NCI-H510A (cell line): Measurements from ENCODE around the gene SRSF11.
"Not testable (repeated sequence)": the region's sequence is repeated elsewhere in the genome, so short reads cannot be mapped to it uniquely, and the experiment has no call there.

ENCODE experiments used
- DNase-seq: peaks from one replicate; lab custom pipeline; 2025; lab: John Stamatoyannopoulos, UW

Gene SRSF11, protein sequence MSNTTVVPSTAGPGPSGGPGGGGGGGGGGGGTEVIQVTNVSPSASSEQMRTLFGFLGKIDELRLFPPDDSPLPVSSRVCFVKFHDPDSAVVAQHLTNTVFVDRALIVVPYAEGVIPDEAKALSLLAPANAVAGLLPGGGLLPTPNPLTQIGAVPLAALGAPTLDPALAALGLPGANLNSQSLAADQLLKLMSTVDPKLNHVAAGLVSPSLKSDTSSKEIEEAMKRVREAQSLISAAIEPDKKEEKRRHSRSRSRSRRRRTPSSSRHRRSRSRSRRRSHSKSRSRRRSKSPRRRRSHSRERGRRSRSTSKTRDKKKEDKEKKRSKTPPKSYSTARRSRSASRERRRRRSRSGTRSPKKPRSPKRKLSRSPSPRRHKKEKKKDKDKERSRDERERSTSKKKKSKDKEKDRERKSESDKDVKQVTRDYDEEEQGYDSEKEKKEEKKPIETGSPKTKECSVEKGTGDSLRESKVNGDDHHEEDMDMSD

DNA sequence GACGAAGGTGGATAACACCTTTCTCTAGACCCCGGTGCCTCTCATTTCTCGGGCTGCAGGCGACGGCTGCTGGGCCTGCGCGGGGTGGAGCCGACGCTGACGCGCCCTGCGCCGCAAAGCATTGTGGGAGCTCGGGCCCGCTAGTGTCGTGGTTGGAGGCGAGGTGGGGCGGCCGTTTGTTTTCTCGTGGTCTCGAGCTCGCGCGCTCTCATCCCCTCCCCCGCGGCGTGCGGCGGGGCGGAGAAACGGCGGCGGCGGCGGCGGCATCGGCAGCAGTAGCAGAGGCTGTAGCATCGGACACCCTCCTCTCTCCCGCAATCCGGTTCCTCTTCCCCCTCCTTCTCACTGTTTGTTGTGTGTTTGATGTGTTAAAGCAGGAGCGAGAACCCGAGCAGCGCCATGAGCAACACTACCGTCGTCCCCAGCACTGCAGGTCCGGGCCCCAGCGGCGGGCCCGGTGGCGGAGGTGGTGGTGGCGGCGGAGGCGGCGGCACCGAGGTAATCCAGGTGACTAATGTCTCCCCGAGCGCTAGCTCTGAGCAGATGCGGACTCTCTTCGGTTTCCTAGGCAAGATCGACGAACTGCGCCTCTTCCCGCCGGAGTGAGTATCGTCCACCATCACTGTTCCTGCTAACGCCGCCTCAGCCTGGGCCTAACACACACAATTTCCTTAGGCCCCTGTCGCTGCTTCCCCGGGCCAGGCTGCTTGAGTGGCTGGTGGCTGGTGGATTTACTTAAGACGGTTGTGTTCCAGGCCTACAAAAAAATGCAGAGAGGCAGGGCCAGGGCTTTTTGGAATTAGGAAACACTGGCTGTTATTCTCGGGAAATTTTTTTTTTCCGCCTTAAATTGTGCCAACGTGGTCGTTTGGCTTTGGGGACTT, at the start of gene SRSF11:
SRSF11 (plus strand) TSS at position 143 of the 884 bp plus-strand sequence; CDS start at position 400, 257 bp downstream.
- DNase-seq = peak; percentile 94

DNA sequence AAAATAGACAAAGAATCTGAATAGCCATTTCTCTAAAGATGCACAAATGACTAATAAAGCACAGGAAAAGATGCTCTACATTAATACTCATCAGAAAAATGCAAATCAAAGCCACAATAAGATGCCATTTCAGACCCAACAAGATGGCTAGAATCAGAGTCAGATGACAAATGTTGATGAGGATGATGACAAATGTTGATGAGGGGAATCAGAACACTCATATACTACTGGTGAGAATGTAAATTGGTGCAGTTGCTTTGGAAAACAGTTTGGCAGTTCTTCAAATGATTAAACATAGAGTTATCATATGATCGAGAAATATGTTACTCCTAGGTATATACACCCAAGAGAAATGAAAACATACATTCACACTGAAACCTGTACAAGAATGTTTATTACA, 49.7 kb upstream of the SRSF11 start:
- no peak for DNase-seq

DNA sequence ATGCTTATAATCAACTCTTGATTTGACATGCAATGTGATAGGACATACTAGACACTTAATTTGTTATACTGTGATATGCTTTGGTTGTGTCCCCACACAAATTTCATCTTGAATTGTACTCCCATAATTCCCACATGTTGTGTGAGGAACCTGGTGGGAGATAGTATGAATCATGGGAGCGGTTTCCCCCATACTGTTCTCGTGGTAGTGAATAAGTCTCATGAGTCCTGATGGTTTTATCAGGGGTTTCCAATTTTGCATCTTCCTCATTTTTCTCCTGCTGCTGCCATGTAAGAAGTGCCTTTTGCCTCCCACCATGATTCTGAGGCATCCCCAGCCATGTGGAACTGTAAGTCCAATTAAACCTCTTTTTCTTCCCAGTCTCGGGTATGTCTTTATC, 36.0 kb upstream of the SRSF11 start:
- not testable (repeated sequence) for DNase-seq

DNA sequence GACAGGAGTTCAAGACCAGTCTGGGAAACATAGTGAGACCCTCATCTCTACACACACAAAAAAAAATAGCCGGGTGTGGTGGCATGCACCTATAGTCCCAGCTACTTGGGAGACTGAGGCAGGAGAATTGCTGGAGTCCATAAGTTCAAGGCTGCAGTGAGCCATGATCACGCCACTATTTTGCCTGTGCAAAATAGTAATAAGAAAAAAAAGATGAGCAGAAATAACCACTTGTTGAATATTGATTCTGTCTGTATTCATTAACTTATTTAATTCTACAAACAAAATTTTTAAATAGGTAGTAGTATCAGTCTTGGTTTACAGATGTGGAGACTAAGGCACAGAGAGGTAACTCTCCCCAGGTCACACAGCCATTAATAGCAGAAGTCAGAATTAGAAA, 32.7 kb upstream of the SRSF11 start:
- DNase-seq = no peak

DNA sequence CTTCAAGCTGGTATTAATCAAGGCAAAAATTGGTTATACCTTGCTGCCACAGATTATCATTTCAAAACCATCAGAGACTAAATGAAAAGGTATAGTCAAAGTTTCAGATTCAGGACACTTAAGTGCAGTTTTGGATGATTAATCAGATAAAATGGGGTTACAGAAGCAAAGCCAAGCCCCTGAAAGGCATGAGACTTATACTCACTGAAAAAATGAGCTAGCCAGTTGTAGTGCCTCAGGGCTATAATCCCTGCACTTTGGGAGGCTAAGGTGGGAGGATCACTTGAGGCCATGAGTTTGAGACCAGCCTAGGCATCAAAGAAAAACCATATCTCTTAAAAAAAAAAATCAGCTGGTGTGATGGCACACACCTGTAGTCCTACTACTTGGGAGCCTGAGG, 31.0 kb upstream of the SRSF11 start:
- DNase-seq = no peak

DNA sequence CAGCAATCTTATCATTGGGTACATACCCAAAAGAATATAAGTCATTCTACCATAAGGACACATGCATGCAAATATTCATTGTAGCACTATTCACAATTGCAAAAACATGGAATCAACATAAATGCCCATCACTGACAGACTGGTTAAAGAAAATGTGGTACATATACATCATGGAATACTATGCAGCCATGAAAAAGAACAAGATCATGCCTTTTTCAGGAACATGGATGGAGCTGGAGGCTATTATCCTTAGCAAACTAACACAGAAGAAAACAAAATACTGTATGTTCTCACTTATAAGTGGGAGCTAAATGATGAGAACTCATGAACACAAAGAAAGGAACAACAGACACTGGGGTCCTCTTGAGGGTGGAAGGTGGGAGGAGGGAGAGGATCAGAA, 28.7 kb upstream of the SRSF11 start:
- DNase-seq = not testable (repeated sequence)

DNA sequence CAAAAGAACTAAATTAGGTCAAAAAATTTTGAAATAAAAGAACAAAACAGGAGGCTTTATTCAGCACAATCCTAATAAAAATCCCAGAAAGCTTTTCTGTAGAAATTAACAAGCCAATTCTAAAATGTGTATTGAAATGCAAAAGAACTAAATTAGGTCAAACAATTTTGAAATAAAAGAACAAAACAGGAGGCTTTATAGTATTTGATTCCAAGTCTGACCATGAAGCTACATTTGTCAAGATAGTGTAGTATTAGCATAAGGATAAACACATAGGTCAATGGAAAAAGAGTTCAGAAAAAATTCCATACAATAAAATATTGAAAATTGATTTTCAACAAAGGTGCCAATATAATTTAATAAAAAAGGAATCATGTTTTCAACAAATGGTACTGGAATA, 26.6 kb upstream of the SRSF11 start:
- DNase-seq = no peak

DNA sequence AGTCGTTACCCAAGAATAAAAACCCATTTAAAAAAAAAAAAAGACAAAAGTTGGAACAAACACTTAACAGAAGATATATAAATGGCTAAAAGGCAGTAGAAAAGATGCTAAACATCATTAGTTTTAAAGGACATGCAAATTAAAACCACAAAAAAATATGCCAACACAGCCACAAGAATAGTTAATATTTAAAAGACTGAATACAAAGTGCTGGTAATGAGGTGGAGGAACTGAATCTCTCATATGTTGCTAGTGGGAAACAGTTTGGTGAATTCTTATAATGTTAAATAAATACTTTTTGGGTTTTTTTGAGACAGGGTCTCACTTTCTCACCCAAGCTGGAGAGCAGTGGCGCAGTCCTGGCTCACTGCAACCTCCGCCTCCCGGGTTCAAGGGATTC, 25.8 kb upstream of the SRSF11 start:
- DNase-seq = no peak

DNA sequence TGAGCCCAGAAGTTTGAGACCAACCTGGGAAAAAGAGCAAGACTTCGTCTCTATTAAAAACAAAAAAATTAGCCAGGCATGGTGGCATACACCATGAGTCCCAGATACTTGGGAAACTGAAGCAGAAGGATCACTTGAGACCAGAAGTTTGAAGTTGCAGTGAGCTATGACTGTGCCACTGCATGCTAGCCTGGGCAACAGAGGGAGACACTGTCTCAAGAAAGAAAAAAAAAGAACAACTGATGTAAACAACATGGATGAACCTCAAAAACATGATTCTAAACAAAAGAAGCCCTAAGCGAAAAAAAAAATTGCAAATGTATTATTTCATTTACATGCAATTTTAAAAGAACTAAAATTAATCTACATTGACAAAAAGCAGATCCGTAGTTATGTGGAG, 24.8 kb upstream of the SRSF11 start:
- no peak for DNase-seq

DNA sequence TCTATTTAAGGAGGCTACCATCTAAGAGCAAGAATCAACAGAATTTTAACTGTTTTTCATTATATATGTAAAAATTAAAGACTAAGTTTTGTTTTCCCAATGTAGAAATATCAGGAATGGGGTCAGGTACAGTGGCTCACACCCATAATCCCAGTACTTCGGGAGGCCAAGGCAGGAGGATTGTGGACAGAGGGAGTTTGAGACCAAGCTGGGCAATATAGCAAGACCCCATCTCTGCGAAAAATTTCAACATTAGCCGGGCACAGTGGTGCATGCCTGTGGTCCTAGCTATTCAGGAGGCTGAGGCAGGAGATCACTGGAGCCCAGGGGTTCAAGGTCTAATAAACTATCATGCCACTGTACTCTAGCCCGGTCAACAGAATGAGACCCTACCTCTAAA, 21.1 kb upstream of the SRSF11 start:
- DNase-seq = no peak

DNA sequence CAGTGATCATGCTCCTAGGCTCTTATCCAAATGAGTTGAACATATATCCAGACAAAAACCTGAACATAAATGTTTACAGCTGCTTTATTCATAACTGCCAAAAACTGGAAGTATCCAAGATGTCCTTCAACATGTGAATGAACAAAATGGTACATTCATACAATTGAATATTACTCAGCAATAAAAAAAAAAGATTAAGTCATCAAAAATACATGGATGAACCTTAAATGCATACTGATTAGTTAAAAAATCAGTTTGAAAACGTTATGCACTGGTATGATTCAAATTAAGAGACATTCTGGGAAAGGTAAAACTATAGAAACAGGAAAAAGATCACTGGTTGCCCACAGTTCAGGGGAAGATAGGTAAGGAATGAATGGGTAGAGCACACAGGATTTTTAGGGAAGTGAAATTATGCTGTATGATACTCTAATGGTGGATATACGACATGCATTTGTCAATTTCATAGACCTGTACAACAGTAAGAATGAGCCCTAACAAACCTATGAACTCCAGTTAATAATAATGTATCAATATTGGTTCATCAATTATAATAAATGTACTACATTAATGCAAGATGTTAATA, 18.9 kb upstream of the SRSF11 start:
- DNase-seq = no peak

DNA sequence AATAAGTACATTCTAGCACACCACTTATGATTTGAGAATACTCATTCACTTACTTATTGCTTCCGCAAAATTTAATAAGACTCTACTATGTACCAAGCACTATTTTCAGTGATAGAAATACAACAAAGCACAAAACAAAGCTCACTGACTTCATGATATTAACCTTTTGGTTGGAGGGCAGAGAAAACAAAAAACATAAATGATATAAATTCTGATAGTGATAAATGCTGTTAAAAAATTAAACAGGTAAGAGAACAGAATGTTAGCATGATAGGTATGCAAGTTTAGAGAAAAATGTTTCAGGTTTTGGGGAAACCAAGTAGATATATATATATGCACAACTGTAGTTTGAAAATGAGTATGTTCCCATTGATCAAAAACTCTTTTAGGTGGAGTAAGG, 17.0 kb upstream of the SRSF11 start:
- DNase-seq = no peak

DNA sequence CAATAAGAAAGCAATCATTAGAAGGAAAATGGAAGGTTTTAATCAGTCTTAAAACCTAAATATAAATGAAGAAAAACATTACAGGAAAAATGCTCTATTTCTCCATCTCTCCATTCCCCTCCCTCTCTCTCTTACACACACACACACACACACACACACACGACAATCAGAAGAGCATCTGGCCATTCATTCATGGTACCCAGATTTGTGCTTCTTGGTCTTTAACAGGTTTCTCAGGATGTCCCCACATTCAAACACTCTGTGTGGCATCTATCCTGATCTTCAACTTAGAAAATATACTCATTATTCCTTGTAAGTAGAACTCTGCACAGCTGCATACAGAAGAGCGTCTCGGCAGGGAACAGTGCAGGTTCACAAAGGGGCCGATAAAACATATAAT, 16.6 kb upstream of the SRSF11 start:
- no peak for DNase-seq

DNA sequence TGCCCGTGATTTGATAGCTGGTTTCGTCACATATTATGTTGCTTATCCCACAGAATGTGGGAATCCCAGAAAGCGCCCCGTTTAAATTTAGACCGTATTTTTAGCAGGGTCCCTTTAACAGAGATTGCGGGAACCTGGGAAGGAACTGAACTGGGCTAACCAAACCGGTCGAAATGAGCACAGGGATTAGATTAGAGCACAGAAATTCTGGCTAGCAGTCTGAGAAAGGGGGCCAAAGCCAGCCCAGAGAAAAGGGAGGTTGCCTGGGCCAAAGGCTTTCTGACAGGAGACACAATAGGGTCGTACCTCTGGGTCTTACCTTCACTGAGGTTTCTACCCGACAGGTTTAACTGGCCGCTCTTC, 16.1 kb upstream of the SRSF11 start:
- DNase-seq = no peak

DNA sequence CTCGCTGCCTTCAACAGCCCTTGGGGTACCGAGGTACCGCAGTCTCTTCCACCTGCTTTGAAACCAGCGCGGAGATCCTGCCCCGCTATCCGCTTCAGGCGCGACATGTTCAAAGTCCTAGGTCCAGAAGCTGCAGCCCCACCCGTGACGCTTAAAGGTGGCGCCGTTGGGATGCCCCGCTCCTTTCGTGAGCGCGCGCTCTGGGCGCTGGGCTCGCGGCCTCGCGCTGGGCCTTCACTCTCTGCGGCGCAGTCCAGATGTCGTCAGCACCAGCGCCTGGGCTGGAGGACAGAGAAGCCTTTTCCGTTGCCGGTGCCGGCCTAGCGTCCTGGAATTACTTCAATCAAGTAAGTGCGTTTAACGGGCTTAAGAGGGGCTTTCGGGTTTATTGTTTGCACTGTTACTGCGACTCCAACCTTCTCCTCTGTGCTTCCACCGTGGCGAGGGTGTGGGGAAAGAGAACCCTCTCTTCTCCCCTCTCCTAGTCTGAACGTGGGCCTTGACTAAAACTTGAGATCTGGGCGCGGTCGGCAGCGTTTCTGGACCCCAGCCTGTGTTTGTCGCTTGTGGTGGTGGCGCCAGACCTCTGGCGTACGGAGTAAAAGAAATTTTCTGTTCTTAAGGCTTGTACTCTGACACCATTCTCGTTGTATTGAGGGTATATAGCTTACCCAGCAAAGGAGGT, 15.6 kb upstream of the SRSF11 start, which contains the start of gene LRRC40:
LRRC40 (minus strand) TSS at position 146 of the 685 bp plus-strand sequence; CDS start at position 107, 39 bp downstream.
- peak; percentile 95 for DNase-seq

DNA sequence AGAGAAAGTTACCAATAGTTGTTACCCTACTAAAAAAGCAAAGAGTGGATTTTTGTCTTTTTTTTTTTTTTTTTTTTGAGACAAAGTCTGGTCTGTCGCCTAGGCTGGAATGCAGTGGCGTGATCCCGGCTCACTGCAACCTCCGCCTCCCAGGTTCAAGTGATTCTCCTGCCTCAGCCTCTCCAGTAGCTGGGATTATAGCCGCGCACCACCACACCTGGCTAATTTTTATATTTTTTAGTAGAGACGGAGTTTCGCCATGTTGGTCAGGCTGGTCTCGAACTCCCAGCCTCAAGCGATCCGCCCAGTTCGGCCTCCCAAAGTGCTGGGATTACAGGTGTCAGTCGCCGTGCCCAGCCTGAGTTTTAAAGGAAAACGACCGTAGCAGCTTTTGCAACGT, 14.3 kb upstream of the SRSF11 start:
- not testable (repeated sequence) for DNase-seq

DNA sequence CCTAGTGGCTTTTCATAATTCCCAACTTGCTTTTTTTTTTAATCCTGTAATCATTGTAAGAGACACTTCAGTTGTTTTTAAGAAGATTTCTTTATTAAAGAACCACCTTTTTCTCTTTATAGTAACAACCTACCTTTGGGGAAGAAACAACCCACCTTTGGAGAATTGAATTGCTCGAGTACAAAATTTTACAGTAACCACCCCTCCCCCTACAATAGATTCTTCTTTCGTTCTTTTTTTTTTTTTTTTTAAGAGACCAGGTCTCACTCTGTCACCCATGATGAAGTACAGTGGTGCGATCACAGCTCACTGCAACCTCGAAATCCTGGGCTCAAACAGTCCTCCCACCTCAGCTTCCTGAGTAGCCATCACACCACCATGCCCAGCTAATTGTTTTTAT, 13.7 kb upstream of the SRSF11 start:
- DNase-seq = no peak

DNA sequence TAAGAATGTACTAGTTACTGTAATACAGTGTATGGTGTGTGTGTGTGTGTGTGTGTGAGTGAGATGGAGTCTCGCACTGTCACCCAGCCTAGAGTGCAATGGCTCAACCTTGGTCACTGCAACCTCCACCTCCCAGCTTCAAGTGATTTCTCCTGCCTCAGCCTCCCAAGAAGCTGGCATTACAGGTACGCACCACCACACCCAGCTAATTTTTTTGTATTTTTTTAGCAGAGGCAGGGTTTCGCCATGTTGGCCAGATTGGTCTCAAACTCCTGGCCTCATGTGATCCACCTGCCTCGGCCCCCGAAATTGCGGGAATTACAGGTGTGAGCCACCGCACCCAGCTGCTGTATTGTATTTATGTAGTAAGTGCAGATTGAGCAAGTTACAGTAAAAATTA, 12.9 kb upstream of the SRSF11 start:
- no peak for DNase-seq

DNA sequence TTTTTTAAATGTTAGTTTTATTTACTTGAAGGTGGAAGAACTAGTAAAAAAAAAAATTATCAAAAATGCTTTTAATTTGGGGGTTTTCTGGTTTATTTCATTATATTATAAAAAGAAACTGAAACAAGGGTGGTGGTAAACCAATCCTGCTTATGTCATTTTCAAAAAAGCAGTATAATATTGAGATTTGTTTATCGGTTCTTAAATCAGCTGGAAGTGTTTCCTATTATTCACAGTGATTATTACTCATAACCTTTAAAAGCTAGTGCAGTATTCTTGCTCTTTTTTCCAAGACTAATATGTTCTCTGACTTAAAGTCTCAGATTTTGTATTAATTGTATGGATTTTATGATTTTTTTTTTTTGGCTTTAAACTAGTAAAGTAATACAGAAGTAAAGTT, 10.4 kb upstream of the SRSF11 start:
- no peak for DNase-seq

DNA sequence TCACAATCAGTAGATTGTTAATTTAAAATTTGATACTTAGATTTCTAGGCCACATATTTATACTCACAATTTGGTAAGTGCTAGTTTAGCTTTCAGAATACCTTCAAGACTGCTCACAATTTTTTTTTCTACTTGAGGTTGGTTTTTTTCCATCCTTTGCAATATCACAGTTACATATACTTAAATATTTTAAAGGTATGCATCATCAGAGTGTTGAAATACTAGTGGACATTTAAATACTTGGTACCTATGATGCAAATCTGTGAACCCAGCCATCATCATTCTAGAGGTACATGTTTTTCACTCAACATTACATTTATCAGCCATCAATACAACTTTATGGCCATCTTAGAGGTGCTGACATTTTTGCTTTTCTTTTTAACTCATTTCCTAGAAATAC, 9.6 kb upstream of the SRSF11 start:
- no peak for DNase-seq

DNA sequence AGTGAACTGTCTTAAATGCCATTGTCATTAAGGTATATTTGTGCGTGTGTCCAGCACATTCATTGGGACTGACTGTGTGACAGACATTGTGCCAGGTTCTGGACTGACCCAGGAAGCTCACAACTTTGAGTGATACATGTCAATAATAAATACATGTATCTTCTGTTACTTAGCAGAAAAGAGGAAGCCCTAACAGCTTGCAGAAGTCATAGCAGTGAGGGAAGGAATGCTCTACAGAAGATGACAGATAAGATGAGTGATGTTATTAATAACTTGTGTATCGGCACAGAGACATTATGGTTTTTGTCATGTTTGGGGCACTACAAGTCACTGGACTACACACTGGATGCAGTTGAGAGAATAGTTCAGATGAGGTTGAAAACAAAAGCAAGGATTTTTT, 1.2 kb upstream of the SRSF11 start:
- no peak for DNase-seq
